ENCODE measurements around the gene IDI1. TPM values are rescaled to one million over a fixed set of nuclear protein-coding genes. Genes with fewer than 3 reads are reported as not detected.

Gene IDI1
- total RNA-seq, 2 donors from 2014 or later: 30.9 to 36.8 TPM

DNA sequence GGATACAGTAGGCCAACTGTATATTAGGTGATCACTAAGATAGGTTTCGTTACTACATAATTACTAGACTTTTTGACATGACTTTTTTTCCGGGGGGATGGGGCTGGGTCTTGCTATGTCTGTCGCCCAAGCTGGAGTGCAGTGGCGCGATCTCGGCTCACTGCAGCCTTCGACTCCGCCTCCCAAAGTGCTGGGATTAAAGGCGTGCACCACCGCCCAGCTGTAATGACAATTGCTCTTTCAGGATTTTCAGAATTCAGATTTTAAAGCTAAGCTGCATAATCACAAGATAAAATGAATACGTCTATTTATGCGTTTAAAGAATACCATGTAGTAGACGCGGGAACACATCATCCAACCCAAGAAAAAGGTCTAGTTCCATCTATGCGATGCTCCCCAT lies 982 bp downstream of the IDI1 start:
- no peak for DNase-seq (ENCODE audit: low spot score)
- 5% methylated on average over 15 of the region's 15 CpGs for WGBS
- peaks cover 3% of the 10 kb centered on the region for H3K4me1 ChIP-seq (replicated peaks)

DNA sequence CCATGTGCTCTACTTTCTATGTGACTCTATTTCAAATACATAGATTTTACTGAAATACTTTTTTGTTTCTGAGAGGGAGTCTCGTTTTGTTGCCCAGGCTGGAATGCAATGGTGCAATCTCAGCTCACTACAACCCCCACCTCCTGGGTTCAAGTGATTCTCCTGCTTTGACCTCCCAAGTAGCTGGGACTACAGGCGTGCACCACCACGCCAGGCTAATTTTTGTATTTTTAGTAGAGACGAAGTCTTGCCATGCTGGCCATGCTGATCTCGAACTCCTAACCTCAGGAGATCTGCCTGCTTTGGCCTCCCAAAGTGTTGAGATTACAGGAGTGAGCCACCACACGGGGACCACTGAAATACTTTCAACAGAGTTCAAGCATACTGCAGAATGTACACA lies 3.5 kb downstream of the IDI1 start:
- no peak overlapping the region for H3K4me3 ChIP-seq
- no peak overlapping the region for H3K27ac ChIP-seq
- no peak for DNase-seq (ENCODE audit: low spot score)
- no peaks in the 10 kb centered on the region for H3K36me3 ChIP-seq
- TF ChIP-seq POLR2A (IDR thresholded peaks at IDR 0.05): no peak
- no peak for TF ChIP-seq POLR2AphosphoS5 (IDR thresholded peaks at IDR 0.05)
- TF ChIP-seq, protein P1, sequence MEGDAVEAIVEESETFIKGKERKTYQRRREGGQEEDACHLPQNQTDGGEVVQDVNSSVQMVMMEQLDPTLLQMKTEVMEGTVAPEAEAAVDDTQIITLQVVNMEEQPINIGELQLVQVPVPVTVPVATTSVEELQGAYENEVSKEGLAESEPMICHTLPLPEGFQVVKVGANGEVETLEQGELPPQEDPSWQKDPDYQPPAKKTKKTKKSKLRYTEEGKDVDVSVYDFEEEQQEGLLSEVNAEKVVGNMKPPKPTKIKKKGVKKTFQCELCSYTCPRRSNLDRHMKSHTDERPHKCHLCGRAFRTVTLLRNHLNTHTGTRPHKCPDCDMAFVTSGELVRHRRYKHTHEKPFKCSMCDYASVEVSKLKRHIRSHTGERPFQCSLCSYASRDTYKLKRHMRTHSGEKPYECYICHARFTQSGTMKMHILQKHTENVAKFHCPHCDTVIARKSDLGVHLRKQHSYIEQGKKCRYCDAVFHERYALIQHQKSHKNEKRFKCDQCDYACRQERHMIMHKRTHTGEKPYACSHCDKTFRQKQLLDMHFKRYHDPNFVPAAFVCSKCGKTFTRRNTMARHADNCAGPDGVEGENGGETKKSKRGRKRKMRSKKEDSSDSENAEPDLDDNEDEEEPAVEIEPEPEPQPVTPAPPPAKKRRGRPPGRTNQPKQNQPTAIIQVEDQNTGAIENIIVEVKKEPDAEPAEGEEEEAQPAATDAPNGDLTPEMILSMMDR (IDR thresholded peaks at IDR 0.05): no peak
- H3K9me3 ChIP-seq: no peaks in the 10 kb centered on the region
- intact Hi-C loops (cut with DNase I): loop anchor here (5.0 kb wide), 1 partner anchor 113 kb away; the partner anchor contains the start of gene LARP4B
- peaks cover 3% of the 10 kb centered on the region for H3K4me1 ChIP-seq (replicated peaks)
- H3K27me3 ChIP-seq (replicated peaks; ENCODE audit: insufficient read depth): no peaks in the 10 kb centered on the region
- WGBS: 84% methylated on average over 6 of the region's 6 CpGs

More for the DNA sequence above, 982 bp downstream of the IDI1 start:
- H3K9me3 ChIP-seq: no peaks in the 10 kb centered on the region
- intact Hi-C loops (cut with DNase I): loop anchor here (2.0 to 5.0 kb wide), 2 partner anchors 59 to 116 kb away; partner anchors contain the start of genes GTPBP4 and LARP4B
- no peaks in the 10 kb centered on the region for H3K27me3 ChIP-seq (replicated peaks; ENCODE audit: insufficient read depth)
- peak overlapping the region; percentile 99 to 100 for H3K27ac ChIP-seq
- H3K4me3 ChIP-seq: peak overlapping the region; percentile 80 to 83
- H3K36me3 ChIP-seq: no peaks in the 10 kb centered on the region
- TF ChIP-seq POLR2A (IDR thresholded peaks at IDR 0.05) (no peak), POLR2AphosphoS5 (IDR thresholded peaks at IDR 0.05) (no peak)
- TF ChIP-seq, protein P1 (IDR thresholded peaks at IDR 0.05): no peak

DNA sequence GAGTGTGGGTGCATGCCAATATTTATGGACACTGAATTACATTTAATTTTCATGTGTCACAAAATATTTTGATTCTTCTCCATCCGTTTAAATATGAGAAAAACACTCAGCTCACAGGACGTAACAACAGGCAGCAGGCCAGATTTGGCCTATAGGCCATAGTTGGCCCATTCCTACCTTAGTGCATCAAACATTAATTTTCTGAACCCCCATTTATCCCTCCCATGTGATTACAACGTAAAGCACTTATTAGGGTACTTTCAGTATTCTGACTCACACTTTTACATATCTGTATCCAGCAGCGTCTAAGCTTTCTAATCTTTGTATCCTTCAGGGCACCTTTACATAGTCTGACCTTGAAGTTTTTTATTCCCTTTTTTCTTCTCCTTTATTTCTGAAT lies 4.0 kb downstream of the IDI1 start:
- H3K4me1 ChIP-seq (replicated peaks): peaks cover 3% of the 10 kb centered on the region
- no peaks in the 10 kb centered on the region for H3K36me3 ChIP-seq
- no peaks in the 10 kb centered on the region for H3K9me3 ChIP-seq
- H3K4me3 ChIP-seq: no peak overlapping the region
- H3K27ac ChIP-seq: no peak overlapping the region
- DNase-seq (ENCODE audit: low spot score): no peak
- intact Hi-C loops (cut with DNase I): loop anchor here (5.0 kb wide), 1 partner anchor 113 kb away; the partner anchor contains the start of gene LARP4B
- 83% methylated on average over 4 of the region's 4 CpGs for WGBS
- no peak for TF ChIP-seq POLR2A (IDR thresholded peaks at IDR 0.05)
- H3K27me3 ChIP-seq (replicated peaks; ENCODE audit: insufficient read depth): no peaks in the 10 kb centered on the region

DNA sequence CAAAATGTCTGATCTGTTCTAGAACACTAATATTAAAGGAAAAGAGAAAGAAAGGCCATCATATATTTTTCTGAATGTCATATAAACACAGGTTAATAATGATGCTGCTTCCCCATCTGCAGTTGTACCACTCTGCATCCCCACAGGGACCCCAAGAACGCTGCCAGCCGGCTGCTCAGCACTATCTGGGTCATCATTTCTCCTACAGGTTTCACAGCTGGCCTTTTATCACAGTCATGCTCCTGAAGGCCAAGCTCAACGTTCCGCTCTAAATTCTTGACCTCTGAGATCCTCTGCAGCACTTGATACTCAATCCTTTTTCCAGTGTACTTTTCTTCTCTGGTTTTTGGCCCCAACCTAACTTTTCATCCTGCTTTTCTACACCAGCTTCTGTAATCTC lies 4.8 kb downstream of the IDI1 start:
- H3K9me3 ChIP-seq: no peaks in the 10 kb centered on the region
- no peak overlapping the region for H3K4me3 ChIP-seq
- H3K36me3 ChIP-seq: no peaks in the 10 kb centered on the region
- TF ChIP-seq POLR2AphosphoS5 (IDR thresholded peaks at IDR 0.05): no peak
- TF ChIP-seq, protein P1 (IDR thresholded peaks at IDR 0.05): no peak
- TF ChIP-seq POLR2A (IDR thresholded peaks at IDR 0.05): no peak
- no peaks in the 10 kb centered on the region for H3K27me3 ChIP-seq (replicated peaks; ENCODE audit: insufficient read depth)
- H3K4me1 ChIP-seq (replicated peaks): peaks cover 3% of the 10 kb centered on the region
- no peak for DNase-seq (ENCODE audit: low spot score)
- peak overlapping the region in 1 of 2 donors; percentile 25 for H3K27ac ChIP-seq
- intact Hi-C loops (cut with DNase I): no loop called here
- 87% methylated on average over 4 of the region's 4 CpGs for WGBS

DNA sequence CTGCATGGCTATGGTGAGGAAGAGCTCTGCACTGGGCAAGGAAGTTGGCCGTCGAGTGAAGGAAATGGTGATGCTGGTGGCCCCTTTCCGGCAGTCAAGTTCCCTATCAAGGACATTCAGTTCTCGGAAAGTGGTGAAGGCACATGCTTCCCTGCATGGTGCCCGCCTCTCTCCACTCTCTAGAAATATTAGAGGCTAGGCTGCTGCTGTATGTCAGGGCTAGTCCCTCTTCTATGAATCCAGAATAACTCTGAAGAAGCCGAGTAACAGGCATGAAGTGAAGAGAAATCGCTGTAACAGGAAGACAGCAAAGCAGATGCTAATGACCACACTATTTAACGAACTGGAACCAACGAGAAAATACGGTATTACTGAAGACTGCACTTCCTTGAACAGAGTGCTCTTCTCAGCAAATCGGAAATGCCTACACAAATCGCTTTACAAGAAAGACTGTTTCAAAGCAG lies 5.4 kb downstream of the IDI1 start:
- WGBS: 75% methylated on average over 12 of the region's 12 CpGs
- peak; percentile 10 for TF ChIP-seq POLR2AphosphoS5 (IDR thresholded peaks at IDR 0.05)
- no peak for TF ChIP-seq POLR2A (IDR thresholded peaks at IDR 0.05)
- peak overlapping the region in 1 of 2 donors; percentile 25 for H3K27ac ChIP-seq
- no peaks in the 10 kb centered on the region for H3K36me3 ChIP-seq
- no peaks in the 10 kb centered on the region for H3K27me3 ChIP-seq (replicated peaks; ENCODE audit: insufficient read depth)
- peaks cover 3% of the 10 kb centered on the region for H3K4me1 ChIP-seq (replicated peaks)
- intact Hi-C loops (cut with DNase I): no loop called here
- DNase-seq (ENCODE audit: low spot score): no peak
- H3K4me3 ChIP-seq: no peak overlapping the region
- no peaks in the 10 kb centered on the region for H3K9me3 ChIP-seq

DNA sequence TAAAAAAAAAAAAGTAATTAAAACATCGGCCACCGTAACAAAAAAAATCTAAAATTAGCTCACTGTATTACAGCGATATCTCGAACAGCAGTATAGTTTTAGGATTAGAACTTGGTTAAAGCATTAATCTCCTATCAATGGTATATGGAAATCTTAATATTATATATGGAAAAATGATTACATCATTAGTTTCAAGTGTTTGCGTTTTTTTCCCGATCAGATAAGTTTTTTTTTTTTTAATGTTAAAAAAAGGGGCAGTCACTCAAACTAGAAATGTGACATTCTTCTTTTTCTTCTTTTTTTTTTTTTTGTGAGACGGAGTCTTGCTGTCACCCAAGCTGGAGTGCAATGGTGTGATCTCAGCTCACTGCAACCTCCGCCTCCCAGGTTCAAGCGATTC lies 7.4 kb downstream of the IDI1 start:
- 94% methylated on average over 9 of the region's 9 CpGs for WGBS
- H3K27ac ChIP-seq: no peak overlapping the region
- no peak overlapping the region for H3K4me3 ChIP-seq
- no peak for TF ChIP-seq POLR2AphosphoS5 (IDR thresholded peaks at IDR 0.05)
- TF ChIP-seq POLR2A (IDR thresholded peaks at IDR 0.05): no peak
- TF ChIP-seq, protein P1 (IDR thresholded peaks at IDR 0.05): no peak
- H3K27me3 ChIP-seq (replicated peaks; ENCODE audit: insufficient read depth): no peaks in the 10 kb centered on the region
- no peaks in the 10 kb centered on the region for H3K36me3 ChIP-seq
- H3K4me1 ChIP-seq (replicated peaks): peaks cover 3% of the 10 kb centered on the region
- H3K9me3 ChIP-seq: no peaks in the 10 kb centered on the region
- intact Hi-C loops (cut with DNase I): no loop called here
- DNase-seq (ENCODE audit: low spot score): no peak
